LNCaP clone FGC (cell line): ENCODE results near the gene KPTN.

Experiments
- DNase-seq: peaks from one replicate; pipeline ENCODE4 v3.0.0-alpha.2; 2011; ENCODE audit warnings: low read depth
- H3K4me3 ChIP-seq: 2 replicates; pipeline ENCODE4 v1.5.1; 2011; ENCODE audit warnings: mild to moderate bottlenecking, low read depth, low read length, control low read depth
- TF ChIP-seq, protein P1 (sequence below): IDR thresholded peaks from 2 replicates; pipeline ENCODE4 v1.5.1; 2012; ENCODE audit warnings: mild to moderate bottlenecking; ENCODE audit not compliant: control insufficient read depth, insufficient read depth; ENCODE audit errors: extremely low read depth

Gene KPTN

GRCh38 chr19:47445527-47445926, 38.5 kb downstream of the KPTN start:
- no peak overlapping the region for H3K4me3 ChIP-seq
- TF ChIP-seq, protein P1, sequence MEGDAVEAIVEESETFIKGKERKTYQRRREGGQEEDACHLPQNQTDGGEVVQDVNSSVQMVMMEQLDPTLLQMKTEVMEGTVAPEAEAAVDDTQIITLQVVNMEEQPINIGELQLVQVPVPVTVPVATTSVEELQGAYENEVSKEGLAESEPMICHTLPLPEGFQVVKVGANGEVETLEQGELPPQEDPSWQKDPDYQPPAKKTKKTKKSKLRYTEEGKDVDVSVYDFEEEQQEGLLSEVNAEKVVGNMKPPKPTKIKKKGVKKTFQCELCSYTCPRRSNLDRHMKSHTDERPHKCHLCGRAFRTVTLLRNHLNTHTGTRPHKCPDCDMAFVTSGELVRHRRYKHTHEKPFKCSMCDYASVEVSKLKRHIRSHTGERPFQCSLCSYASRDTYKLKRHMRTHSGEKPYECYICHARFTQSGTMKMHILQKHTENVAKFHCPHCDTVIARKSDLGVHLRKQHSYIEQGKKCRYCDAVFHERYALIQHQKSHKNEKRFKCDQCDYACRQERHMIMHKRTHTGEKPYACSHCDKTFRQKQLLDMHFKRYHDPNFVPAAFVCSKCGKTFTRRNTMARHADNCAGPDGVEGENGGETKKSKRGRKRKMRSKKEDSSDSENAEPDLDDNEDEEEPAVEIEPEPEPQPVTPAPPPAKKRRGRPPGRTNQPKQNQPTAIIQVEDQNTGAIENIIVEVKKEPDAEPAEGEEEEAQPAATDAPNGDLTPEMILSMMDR, result no peak
- no peak for DNase-seq

GRCh38 chr19:47444388-47444821, 39.6 kb downstream of the KPTN start:
- DNase-seq, result no peak
- H3K4me3 ChIP-seq, result no peak overlapping the region
- TF ChIP-seq, protein P1, result no peak

- H3K4me3 ChIP-seq, result no peak overlapping the region
- no peak for DNase-seq
- TF ChIP-seq, protein P1, result no peak
These were observed 40.7 kb downstream of the KPTN start for GRCh38 chr19:47443331-47443730.

GRCh38 chr19:47438793-47439220, 45.2 kb downstream of the KPTN start:
- DNase-seq, result no peak
- H3K4me3 ChIP-seq, result no peak overlapping the region
- TF ChIP-seq, protein P1, result no peak

DNA sequence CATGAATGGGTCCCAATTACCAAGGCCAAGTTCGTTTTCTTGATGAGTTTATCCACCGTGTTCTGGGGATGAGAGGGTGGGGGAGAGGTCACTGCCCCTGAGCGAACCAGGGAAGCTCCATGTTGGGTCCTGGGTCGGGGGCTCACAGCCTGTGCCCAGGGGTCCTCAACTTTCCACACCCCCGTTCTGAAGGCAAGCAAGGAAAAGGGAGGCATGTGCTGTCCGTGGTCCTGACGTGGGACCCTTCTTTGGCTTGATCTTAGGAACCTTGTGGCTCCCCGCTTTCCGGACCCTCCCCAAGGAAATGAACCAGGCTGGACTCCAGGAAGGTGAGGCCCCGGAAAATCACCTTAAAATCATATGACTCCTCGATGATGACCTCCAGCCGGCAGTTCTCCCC, 46.5 kb downstream of the KPTN start:
- H3K4me3 ChIP-seq, result no peak overlapping the region
- TF ChIP-seq, protein P1, result no peak
- no peak for DNase-seq

- H3K4me3 ChIP-seq, result no peak overlapping the region
- TF ChIP-seq, protein P1, result peak; percentile 82
- DNase-seq, result no peak
These were observed 47.2 kb downstream of the KPTN start for GRCh38 chr19:47436712-47437401.

- TF ChIP-seq, protein P1, result no peak
- no peak overlapping the region for H3K4me3 ChIP-seq
- no peak for DNase-seq
These were observed 48.1 kb downstream of the KPTN start for GRCh38 chr19:47435883-47436417.
